ENCODE results near the gene HELZ. TPM values are rescaled to one million over a fixed set of nuclear protein-coding genes. Genes with fewer than 3 reads are reported as not detected.

HELZ gene
- total and polyA plus RNA-seq, 2 donors (not counting 1 experiment from before 2014, with no cell fraction given) = 18.9 to 28.1 TPM

DNA sequence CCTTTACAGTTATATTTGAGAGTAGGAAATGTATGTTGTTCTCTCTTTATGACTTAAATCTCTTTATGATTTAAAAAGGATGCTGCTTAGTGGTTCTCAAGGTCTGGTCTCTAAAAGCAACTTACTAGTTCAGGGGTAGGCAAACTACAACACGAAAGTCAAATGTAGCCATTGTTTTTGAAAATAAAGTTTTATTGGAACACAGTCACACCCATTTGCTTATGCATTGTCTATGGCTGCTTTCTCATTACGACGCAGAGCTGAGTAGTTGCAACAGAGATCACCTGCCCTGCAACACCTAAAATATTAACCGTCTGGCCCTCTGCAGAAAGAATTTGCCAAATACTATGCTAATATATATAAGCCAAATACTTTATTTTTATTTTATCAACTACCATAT lies 58.2 kb downstream of the HELZ start:
- Histone ChIP-seq H3K79me2 (ENCODE audit: control insufficient read depth, insufficient read depth, low read length) (no peaks in the 10 kb centered on the region), H3K9me3 (ENCODE audit: control insufficient read depth, insufficient read depth, low read depth, low read length) (no peaks in the 10 kb centered on the region), H3K4me1 (ENCODE audit: control insufficient read depth, extremely low read depth, insufficient read depth, low read length) (no peaks in the 10 kb centered on the region), H3K27ac (ENCODE audit: insufficient read depth, low read length) (no peak overlapping the region), H4K20me1 (ENCODE audit: control insufficient read depth, extremely low read depth, insufficient read depth, low read length) (no peaks in the 10 kb centered on the region), H3K4me3 (replicated peaks in 1 of 4; ENCODE audit: control extremely low read depth in 1 of 4, insufficient read depth in 1 of 4, low read depth in 3 of 4, low read length in 4 of 4) (no peak overlapping the region), H2AFZ (ENCODE audit: low read length) (no peak overlapping the region), H3K4me2 (ENCODE audit: extremely low read depth, insufficient read depth, low read length) (no peak overlapping the region), H3K27me3 (ENCODE audit: control insufficient read depth, insufficient read depth, low read length) (no peaks in the 10 kb centered on the region), H3K36me3 (ENCODE audit: control insufficient read depth, insufficient read depth, low read length) (no peaks in the 10 kb centered on the region), H3K9ac (ENCODE audit: insufficient read depth, low read length) (no peak overlapping the region)
- TF ChIP-seq CTCF (conservative IDR thresholded peaks at IDR 0.05 in 1 of 2, IDR thresholded peaks at IDR 0.05 in 1 of 2; ENCODE audit: low read depth in 1 of 2, low read length in 2 of 2) = no peak
- no peak for TF ChIP-seq EZH2 (IDR thresholded peaks at IDR 0.05; ENCODE audit: low read length, missing control alignments)
- DNase-seq (ENCODE audit: low read depth in 2 of 2) = no peak

DNA sequence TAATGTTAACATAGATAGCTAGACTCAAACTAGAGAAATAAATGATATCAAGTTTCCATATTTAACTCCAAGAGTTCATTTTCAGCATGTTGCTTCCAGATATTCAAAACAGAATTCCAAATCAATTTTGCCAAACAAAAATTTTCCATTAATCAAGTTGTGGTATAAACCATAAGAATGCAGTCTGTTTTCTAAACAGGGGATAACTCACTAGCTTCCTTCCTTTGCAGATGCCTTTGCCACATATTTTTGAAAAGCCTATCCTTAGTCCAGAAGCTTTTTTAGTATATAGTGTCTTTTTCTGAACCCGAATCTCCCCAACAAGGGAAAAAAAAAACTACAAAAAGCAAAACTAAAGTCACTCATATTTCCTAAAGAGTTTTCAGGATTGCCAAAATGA lies 61.5 kb downstream of the HELZ start:
- H3K36me3 ChIP-seq (ENCODE audit: control insufficient read depth, insufficient read depth, low read length) = no peaks in the 10 kb centered on the region
- peak in 1 of 2 donors; percentile 13 for DNase-seq (ENCODE audit: low read depth in 2 of 2)
- H4K20me1 ChIP-seq (ENCODE audit: control insufficient read depth, extremely low read depth, insufficient read depth, low read length) = no peaks in the 10 kb centered on the region

GRCh38 chr17:67181825-67182224 lies 63.2 kb downstream of the HELZ start:
- H3K9me3 ChIP-seq (ENCODE audit: control insufficient read depth, insufficient read depth, low read depth, low read length) = no peaks in the 10 kb centered on the region
- no peak overlapping the region for H3K4me3 ChIP-seq (replicated peaks in 1 of 4; ENCODE audit: control extremely low read depth in 1 of 4, insufficient read depth in 1 of 4, low read depth in 3 of 4, low read length in 4 of 4)
- H3K79me2 ChIP-seq (ENCODE audit: control insufficient read depth, insufficient read depth, low read length) = no peaks in the 10 kb centered on the region
- no peaks in the 10 kb centered on the region for H4K20me1 ChIP-seq (ENCODE audit: control insufficient read depth, extremely low read depth, insufficient read depth, low read length)
- no peak for DNase-seq (ENCODE audit: low read depth in 2 of 2)
- no peak overlapping the region for H3K9ac ChIP-seq (ENCODE audit: insufficient read depth, low read length)
- no peak for TF ChIP-seq EZH2 (IDR thresholded peaks at IDR 0.05; ENCODE audit: low read length, missing control alignments)
- TF ChIP-seq CTCF (conservative IDR thresholded peaks at IDR 0.05 in 1 of 2, IDR thresholded peaks at IDR 0.05 in 1 of 2; ENCODE audit: low read depth in 1 of 2, low read length in 2 of 2) = no peak
- H3K27me3 ChIP-seq (ENCODE audit: control insufficient read depth, insufficient read depth, low read length) = no peaks in the 10 kb centered on the region
- H3K4me2 ChIP-seq (ENCODE audit: extremely low read depth, insufficient read depth, low read length) = no peak overlapping the region
- H3K27ac ChIP-seq (ENCODE audit: insufficient read depth, low read length) = no peak overlapping the region
- H3K4me1 ChIP-seq (ENCODE audit: control insufficient read depth, extremely low read depth, insufficient read depth, low read length) = no peaks in the 10 kb centered on the region
- H3K36me3 ChIP-seq (ENCODE audit: control insufficient read depth, insufficient read depth, low read length) = no peaks in the 10 kb centered on the region
- no peak overlapping the region for H2AFZ ChIP-seq (ENCODE audit: low read length)

More for the DNA sequence above, 61.5 kb downstream of the HELZ start:
- H3K4me1 ChIP-seq (ENCODE audit: control insufficient read depth, extremely low read depth, insufficient read depth, low read length) = no peaks in the 10 kb centered on the region
- H3K4me3 ChIP-seq (replicated peaks in 1 of 4; ENCODE audit: control extremely low read depth in 1 of 4, insufficient read depth in 1 of 4, low read depth in 3 of 4, low read length in 4 of 4) = no peak overlapping the region
- no peak overlapping the region for H3K9ac ChIP-seq (ENCODE audit: insufficient read depth, low read length)
- no peak overlapping the region for H2AFZ ChIP-seq (ENCODE audit: low read length)
- H3K79me2 ChIP-seq (ENCODE audit: control insufficient read depth, insufficient read depth, low read length) = no peaks in the 10 kb centered on the region
- H3K9me3 ChIP-seq (ENCODE audit: control insufficient read depth, insufficient read depth, low read depth, low read length) = no peaks in the 10 kb centered on the region
- no peaks in the 10 kb centered on the region for H3K27me3 ChIP-seq (ENCODE audit: control insufficient read depth, insufficient read depth, low read length)
- TF ChIP-seq EZH2 (IDR thresholded peaks at IDR 0.05; ENCODE audit: low read length, missing control alignments) = no peak
- TF ChIP-seq CTCF (conservative IDR thresholded peaks at IDR 0.05 in 1 of 2, IDR thresholded peaks at IDR 0.05 in 1 of 2; ENCODE audit: low read depth in 1 of 2, low read length in 2 of 2) = no peak
- H3K27ac ChIP-seq (ENCODE audit: insufficient read depth, low read length) = no peak overlapping the region
- no peak overlapping the region for H3K4me2 ChIP-seq (ENCODE audit: extremely low read depth, insufficient read depth, low read length)

Data from fibroblast of lung (primary cell).